HepG2 (cell line): ENCODE results near the gene GNGT2. TPM values are rescaled to one million over a fixed set of nuclear protein-coding genes. Genes with fewer than 3 reads are reported as not detected.

Source experiments
- HNRNPH1 ChIP-seq: fragments of 200-400 bp; formaldehyde crosslinking; optimal IDR thresholded peaks from 2 replicates; pipeline ENCODE3; 2017; ENCODE audit warnings: mild to moderate bottlenecking, low read depth, low read length
- MEF2D ChIP-seq: sonication (generic); formaldehyde crosslinking; IDR thresholded peaks from 2 replicates; pipeline ENCODE4 v1.5.1; 2020; ENCODE audit warnings: mild to moderate bottlenecking, missing genetic modification reagents
- MXD4 ChIP-seq: IDR thresholded peaks from 2 replicates; pipeline ENCODE4 v1.6.1; 2016; ENCODE audit warnings: mild to moderate bottlenecking, missing biosample characterization, missing genetic modification reagents
- NR0B2 ChIP-seq: sonication (generic); formaldehyde crosslinking; IDR thresholded peaks from 2 replicates; pipeline ENCODE4 v1.4.0; 2020; ENCODE audit warnings: mild to moderate bottlenecking, missing genetic modification reagents
- SIX1 ChIP-seq: sonication (generic); formaldehyde crosslinking; IDR thresholded peaks from 2 replicates; pipeline ENCODE4 v1.4.0; 2020; ENCODE audit warnings: missing genetic modification reagents, borderline replicate concordance
- ZBTB3 ChIP-seq: sonication (generic); formaldehyde crosslinking; IDR thresholded peaks from 2 replicates; pipeline ENCODE4 v1.4.0; 2020; ENCODE audit warnings: low read depth, mild to moderate bottlenecking, moderate library complexity, missing genetic modification reagents, borderline replicate concordance
- ZNF260 ChIP-seq: sonication (generic); formaldehyde crosslinking; IDR thresholded peaks from 2 replicates; pipeline ENCODE4 v1.4.0; 2020; ENCODE audit warnings: missing genetic modification reagents, low read depth, mild to moderate bottlenecking, borderline replicate concordance
- ZNF362 ChIP-seq: sonication (generic); formaldehyde crosslinking; IDR thresholded peaks from 2 replicates; pipeline ENCODE4 v1.4.0; 2020; ENCODE audit warnings: missing genetic modification reagents, mild to moderate bottlenecking, borderline replicate concordance
- ZNF484 ChIP-seq: sonication (generic); formaldehyde crosslinking; IDR thresholded peaks from 2 replicates; pipeline ENCODE4 v1.5.1; 2020; ENCODE audit warnings: mild to moderate bottlenecking, low read depth, missing genetic modification reagents, borderline replicate concordance
- ZNF556 ChIP-seq: sonication (generic); formaldehyde crosslinking; IDR thresholded peaks from 2 replicates; pipeline ENCODE4 v1.4.0; 2020; ENCODE audit warnings: mild to moderate bottlenecking, missing genetic modification reagents, borderline replicate concordance
- ZNF710 ChIP-seq: sonication (generic); formaldehyde crosslinking; IDR thresholded peaks from 2 replicates; pipeline ENCODE4 v1.5.0; 2020; ENCODE audit warnings: mild to moderate bottlenecking, missing genetic modification reagents, borderline replicate concordance
- polyA plus RNA-seq, 8 experiments: library from polyadenylated mRNA; depleted of rRNA in 3 of 8; stranded (reverse) in 7 of 8; unstranded in 1 of 8; fragments of >200 nt; fragmentation: Illumina TruSeq in 4 of 8; extraction: Trizol in 4 of 8; gene quantifications; 2 replicates each; pipeline versions ENCODE4 v1.2.1 to v1.2.3, GENCODE V29; 2011 to 2016; ENCODE audit warnings: low read depth in 4 of 8, missing spikeins in 1 of 8, mixed read lengths in 1 of 8; ENCODE audit not compliant: insufficient read depth in 1 of 8
- total RNA-seq, 5 experiments: library from RNA; depleted of rRNA; stranded (reverse); fragments of >200 nt; fragmentation: Illumina TruSeq; extraction: Trizol; gene quantifications; 2 replicates each; pipeline ENCODE4 v1.2.3, GENCODE V29; 2016; ENCODE audit warnings: low read depth in 1 of 5
- TF ChIP-seq, protein P1 (sequence below): sonication (generic); formaldehyde crosslinking; IDR thresholded peaks from 2 replicates; pipeline ENCODE4 v1.4.0; 2020; ENCODE audit warnings: missing genetic modification reagents, borderline replicate concordance
- TF ChIP-seq, protein P2 (sequence below): sonication (generic); formaldehyde crosslinking; IDR thresholded peaks from 2 replicates; pipeline ENCODE4 v1.5.1; 2020; ENCODE audit warnings: mild to moderate bottlenecking, moderate library complexity, missing genetic modification reagents
- TF ChIP-seq, protein P3 (sequence below): sonication (generic); formaldehyde crosslinking; IDR thresholded peaks from 2 replicates; pipeline ENCODE4 v1.4.0; 2020; ENCODE audit warnings: missing genetic modification reagents, borderline replicate concordance
- TF ChIP-seq, protein P4 (sequence below): sonication (generic); formaldehyde crosslinking; IDR thresholded peaks from 2 replicates; pipeline ENCODE4 v1.8.0; 2022; ENCODE audit warnings: missing genetic modification reagents, mild to moderate bottlenecking, inconsistent platforms, borderline replicate concordance

Gene GNGT2
- total and polyA plus RNA-seq, 2 of the 13 experiments (the other 11 are each of a cell fraction or from before 2014, with no cell fraction given): not detected

DNA sequence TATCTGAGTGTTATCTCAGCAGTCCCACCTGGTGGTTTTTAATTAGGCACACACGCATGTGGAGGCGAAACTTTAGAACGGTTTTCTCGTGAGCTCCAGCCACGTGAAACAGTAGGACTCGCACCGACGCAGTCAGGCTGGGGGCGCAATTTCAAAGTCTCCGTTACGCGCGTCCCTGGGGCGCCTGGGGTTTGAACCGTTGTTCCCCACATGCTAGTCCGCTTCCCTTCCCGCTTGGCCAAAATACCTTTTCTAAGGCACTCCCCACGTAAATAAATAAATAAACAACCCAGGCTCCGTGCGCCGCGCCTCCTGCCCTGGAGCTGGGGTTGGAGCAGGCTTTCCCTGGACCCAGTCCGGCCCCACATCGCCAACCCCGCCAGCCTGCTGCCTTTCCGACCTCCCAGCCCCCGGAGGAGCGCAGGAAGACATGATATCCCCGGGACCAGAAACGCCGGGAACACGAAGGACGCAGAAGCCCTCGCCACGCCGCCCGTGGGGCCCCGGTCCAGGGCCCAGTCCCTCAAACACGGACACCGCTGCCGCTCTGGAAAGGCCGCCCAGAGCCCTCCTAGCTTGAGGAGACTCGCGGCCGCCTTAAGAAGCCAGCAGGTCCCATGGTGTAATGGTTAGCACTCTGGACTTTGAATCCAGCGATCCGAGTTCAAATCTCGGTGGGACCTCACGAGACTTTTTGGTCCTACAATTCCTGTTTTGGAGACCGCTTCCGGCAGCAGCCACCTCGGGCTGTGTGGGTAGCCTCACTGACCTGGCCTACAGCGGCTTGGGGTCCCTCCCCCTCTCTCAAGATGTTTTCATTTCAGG lies 18.2 kb downstream of the GNGT2 start (continued):
- TF ChIP-seq, protein P1, sequence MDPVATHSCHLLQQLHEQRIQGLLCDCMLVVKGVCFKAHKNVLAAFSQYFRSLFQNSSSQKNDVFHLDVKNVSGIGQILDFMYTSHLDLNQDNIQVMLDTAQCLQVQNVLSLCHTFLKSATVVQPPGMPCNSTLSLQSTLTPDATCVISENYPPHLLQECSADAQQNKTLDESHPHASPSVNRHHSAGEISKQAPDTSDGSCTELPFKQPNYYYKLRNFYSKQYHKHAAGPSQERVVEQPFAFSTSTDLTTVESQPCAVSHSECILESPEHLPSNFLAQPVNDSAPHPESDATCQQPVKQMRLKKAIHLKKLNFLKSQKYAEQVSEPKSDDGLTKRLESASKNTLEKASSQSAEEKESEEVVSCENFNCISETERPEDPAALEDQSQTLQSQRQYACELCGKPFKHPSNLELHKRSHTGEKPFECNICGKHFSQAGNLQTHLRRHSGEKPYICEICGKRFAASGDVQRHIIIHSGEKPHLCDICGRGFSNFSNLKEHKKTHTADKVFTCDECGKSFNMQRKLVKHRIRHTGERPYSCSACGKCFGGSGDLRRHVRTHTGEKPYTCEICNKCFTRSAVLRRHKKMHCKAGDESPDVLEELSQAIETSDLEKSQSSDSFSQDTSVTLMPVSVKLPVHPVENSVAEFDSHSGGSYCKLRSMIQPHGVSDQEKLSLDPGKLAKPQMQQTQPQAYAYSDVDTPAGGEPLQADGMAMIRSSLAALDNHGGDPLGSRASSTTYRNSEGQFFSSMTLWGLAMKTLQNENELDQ: no peak; the same call in 1 of the 2 replicates
- peak; percentile 49; the same call in 1 of the 2 replicates for TF ChIP-seq ZNF362 (CRISPR knock-in tag)
- TF ChIP-seq ZNF710 (CRISPR knock-in tag): peak; percentile 40; the same call in 1 of the 2 replicates
- TF ChIP-seq MEF2D (CRISPR knock-in tag): peak; percentile 32; the same call in 1 of the 2 replicates
- peak; percentile 65; the same call in 1 of the 2 replicates for TF ChIP-seq SIX1 (CRISPR knock-in tag)
- TF ChIP-seq HNRNPH1: no peak
- TF ChIP-seq NR0B2 (CRISPR knock-in tag): no peak; the same call in 1 of the 2 replicates
- peak; percentile 94 for TF ChIP-seq ZNF556
- TF ChIP-seq, protein P2, sequence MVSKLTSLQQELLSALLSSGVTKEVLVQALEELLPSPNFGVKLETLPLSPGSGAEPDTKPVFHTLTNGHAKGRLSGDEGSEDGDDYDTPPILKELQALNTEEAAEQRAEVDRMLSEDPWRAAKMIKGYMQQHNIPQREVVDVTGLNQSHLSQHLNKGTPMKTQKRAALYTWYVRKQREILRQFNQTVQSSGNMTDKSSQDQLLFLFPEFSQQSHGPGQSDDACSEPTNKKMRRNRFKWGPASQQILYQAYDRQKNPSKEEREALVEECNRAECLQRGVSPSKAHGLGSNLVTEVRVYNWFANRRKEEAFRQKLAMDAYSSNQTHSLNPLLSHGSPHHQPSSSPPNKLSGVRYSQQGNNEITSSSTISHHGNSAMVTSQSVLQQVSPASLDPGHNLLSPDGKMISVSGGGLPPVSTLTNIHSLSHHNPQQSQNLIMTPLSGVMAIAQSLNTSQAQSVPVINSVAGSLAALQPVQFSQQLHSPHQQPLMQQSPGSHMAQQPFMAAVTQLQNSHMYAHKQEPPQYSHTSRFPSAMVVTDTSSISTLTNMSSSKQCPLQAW: peak; percentile 23
- TF ChIP-seq MXD4 (CRISPR knock-in tag): peak; percentile 20; the same call in 1 of the 2 replicates
- no peak for TF ChIP-seq ZNF260 (CRISPR knock-in tag)
- TF ChIP-seq, protein P3, sequence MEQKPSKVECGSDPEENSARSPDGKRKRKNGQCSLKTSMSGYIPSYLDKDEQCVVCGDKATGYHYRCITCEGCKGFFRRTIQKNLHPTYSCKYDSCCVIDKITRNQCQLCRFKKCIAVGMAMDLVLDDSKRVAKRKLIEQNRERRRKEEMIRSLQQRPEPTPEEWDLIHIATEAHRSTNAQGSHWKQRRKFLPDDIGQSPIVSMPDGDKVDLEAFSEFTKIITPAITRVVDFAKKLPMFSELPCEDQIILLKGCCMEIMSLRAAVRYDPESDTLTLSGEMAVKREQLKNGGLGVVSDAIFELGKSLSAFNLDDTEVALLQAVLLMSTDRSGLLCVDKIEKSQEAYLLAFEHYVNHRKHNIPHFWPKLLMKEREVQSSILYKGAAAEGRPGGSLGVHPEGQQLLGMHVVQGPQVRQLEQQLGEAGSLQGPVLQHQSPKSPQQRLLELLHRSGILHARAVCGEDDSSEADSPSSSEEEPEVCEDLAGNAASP (CRISPR knock-in tag): peak; percentile 48; the same call in 1 of the 2 replicates
- TF ChIP-seq, protein P4, sequence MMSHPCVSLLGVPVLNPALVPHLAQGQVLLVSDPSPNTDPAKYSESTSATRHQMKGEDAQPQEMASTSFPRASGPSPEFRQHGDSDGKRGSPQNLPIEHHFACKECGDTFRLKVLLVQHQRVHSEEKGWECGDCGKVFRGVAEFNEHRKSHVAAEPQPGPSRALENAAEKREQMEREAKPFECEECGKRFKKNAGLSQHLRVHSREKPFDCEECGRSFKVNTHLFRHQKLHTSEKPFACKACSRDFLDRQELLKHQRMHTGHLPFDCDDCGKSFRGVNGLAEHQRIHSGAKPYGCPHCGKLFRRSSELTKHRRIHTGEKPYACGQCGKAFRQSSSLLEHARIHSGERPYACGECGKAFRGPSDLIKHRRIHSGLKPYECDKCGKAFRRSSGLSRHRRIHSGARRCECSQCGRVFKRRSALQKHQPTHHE (CRISPR knock-in tag): peak; percentile 77; the same call in 1 of the 2 replicates
- peak; percentile 66; the same call in 1 of the 2 replicates for TF ChIP-seq ZBTB3 (CRISPR knock-in tag)
- no peak for TF ChIP-seq ZNF484 (CRISPR knock-in tag)
